Prostate gland (tissue), 2 donors: ENCODE data around the gene PERCC1.

Experiments used
- POLR2A ChIP-seq: fragments of 450-650 bp; IDR thresholded peaks from one replicate; pipeline ENCODE4 v1.6.1; 2016; ENCODE audit warnings: antibody characterized with exemption, mild to moderate bottlenecking
- TF ChIP-seq, protein P1 (sequence below), 4 experiments: fragments of 200-600 bp in 2 of 4; fragments of 450-650 bp in 2 of 4; sonication (generic) in 2 of 4; IDR thresholded peaks; 1 replicate in 3 of 4; 2 replicates in 1 of 4; pipeline ENCODE4 v1.5.1; 2016 to 2019; ENCODE audit warnings: antibody characterized with exemption in 4 of 4, mild to moderate bottlenecking in 2 of 4, moderate library complexity in 2 of 4

DNA sequence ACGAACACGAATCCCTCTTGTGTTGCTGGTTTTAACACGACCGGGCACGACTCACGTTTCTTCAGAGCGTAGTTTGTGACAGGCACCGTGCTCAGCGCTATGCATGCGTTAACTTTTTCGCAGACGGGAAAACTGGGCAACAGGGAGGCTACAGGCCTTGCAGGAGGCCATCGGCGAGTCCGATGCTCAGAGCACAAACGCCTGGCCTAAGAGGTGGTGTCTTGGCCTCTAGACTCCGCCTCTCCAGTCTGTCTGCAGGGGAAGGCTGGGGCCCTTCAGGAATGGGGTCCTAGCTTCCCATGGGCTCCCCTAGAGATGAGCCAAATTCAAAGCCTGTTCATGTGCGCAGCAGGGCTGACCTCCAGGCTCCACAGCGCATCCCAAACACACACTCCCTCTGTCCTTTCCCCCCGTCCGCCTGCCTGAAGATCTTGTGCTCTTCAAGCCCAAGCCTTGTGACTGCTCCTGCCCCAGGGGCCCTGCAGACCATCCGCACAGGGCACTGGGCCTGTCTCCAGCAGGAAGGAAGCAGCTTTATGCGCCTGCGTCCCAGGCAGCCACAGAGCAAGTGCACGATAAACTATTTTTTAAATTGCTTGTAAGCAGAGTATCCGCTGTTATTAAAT lies 40.8 kb downstream of the PERCC1 start:
- TF ChIP-seq, protein P1, sequence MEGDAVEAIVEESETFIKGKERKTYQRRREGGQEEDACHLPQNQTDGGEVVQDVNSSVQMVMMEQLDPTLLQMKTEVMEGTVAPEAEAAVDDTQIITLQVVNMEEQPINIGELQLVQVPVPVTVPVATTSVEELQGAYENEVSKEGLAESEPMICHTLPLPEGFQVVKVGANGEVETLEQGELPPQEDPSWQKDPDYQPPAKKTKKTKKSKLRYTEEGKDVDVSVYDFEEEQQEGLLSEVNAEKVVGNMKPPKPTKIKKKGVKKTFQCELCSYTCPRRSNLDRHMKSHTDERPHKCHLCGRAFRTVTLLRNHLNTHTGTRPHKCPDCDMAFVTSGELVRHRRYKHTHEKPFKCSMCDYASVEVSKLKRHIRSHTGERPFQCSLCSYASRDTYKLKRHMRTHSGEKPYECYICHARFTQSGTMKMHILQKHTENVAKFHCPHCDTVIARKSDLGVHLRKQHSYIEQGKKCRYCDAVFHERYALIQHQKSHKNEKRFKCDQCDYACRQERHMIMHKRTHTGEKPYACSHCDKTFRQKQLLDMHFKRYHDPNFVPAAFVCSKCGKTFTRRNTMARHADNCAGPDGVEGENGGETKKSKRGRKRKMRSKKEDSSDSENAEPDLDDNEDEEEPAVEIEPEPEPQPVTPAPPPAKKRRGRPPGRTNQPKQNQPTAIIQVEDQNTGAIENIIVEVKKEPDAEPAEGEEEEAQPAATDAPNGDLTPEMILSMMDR (IDR thresholded peaks at IDR 0.05) = no peak
- TF ChIP-seq POLR2A = no peak
